D721Med (cell line): ENCODE measurements around the gene NPLOC4.
"Not testable (repeated sequence)": the region's sequence is repeated elsewhere in the genome, so short reads cannot be mapped to it uniquely, and the experiment has no call there.

Experiments
- DNase-seq: peaks from one replicate; pipeline ENCODE4 v3.0.0; 2011; ENCODE audit warnings: low spot score; ENCODE audit not compliant: insufficient read length
- FAIRE-seq: peaks from 2 replicates; lab custom pipeline; 2011; peaks lifted over from hg19 to GRCh38; lab: Jason Lieb, UNC
- CTCF ChIP-seq: IDR thresholded peaks from 2 replicates; pipeline ENCODE4 v1.5.1; 2012; ENCODE audit warnings: mild to moderate bottlenecking, control low read depth; ENCODE audit not compliant: insufficient read depth; ENCODE audit errors: missing control alignments

The NPLOC4 gene

DNA sequence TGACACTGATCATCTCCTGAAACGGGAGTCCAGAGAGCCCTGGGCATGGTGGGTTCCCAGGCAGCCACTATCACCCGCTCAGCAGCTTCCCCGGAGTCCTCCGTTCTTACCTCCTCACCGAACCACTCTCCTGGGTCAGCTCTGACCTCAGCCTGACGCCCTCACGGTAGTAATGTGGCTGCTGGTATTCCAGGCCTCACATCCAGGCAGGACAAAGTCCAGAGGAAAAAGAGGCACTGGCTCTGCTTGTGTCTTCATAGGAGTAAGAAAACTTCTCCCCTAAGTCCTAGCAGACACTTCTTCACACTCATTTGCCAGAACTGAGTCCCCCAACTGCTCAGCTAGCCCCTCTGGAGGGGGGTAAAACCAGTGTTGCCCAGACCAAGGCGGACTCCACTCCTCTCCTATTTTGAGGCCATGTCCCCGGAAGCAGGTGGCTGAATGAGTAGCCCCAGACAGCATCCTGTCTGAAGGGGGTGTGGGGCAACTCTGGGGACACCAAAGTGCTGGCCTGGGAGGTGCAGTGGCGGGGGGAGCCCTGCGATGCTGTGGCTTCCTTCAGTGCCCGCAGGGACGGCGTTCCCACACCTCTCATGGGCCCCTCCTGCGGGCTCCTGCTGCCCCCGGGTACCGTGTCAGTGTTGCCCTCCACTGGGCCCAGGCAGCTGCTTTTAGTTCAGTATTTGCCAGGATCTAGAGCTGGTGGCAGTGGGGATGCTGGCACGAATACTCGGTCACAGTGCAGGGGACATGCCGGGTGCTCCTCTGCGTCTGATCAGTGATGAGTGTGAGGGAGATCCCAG is 103.4 kb downstream of the NPLOC4 start:
- no peak for TF ChIP-seq CTCF
- FAIRE-seq: no peak
- DNase-seq: no peak

DNA sequence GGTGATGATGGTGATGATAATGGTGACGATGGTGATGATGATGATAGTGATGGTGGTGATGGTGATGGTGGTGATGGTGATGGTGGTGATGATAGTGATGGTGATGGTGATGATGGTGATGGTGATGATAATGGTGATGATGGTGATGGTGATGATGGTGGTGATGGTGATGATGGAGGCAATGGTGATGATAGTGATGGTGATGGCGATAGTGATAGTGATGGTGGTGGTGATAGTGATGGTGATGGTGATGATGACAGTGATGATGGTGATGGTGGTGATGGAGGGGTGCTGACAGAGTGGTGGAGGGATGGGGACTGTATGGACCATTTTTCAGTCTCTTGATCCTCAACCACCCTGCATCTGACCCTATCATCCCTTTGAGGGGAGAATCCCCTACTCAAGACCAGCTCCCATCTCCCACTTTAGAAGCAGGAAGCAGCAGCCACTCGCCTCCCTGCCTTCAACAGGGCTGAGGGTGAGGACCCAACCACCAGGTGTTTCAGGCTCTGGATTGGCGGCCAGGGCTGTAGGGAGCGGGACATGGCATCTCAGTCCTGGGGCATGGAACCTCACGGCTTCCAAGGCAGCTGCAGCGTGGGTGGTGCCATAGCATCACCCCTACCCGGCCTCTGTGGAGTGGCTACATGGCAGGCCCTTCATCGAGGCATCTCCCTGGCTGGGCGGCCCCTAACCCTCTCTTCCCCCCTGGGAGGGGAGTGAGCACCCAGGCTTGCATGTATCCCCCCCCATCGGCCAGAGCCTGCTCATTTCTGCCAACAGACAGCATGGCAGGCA is 104.2 kb downstream of the NPLOC4 start:
- no peak for TF ChIP-seq CTCF
- no peak for DNase-seq
- no peak for FAIRE-seq

GRCh38 chr17:81531998-81532404 is 104.9 kb downstream of the NPLOC4 start:
- FAIRE-seq: peak; percentile 88
- DNase-seq: not testable (repeated sequence)

- not testable (repeated sequence) for DNase-seq, FAIRE-seq
Measured at GRCh38 chr17:81531013-81531412, 105.9 kb downstream of the NPLOC4 start.

- FAIRE-seq (no peak), DNase-seq (no peak)
- TF ChIP-seq CTCF: no peak
Measured at GRCh38 chr17:81529437-81529803, 107.5 kb downstream of the NPLOC4 start.

- no peak for FAIRE-seq
- TF ChIP-seq CTCF: no peak
- DNase-seq: no peak
Measured at GRCh38 chr17:81528651-81529436, 108.1 kb downstream of the NPLOC4 start.

DNA sequence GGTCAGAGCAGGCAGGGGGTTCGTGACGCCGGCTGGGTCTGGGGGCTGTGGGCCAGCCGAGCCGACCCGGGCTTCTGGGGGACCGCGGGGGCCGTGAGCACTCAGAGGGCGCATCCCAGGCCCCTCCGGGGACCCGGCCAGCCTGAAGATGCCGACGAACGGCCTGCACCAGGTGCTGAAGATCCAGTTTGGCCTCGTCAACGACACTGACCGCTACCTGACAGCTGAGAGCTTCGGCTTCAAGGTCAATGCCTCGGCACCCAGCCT is 108.6 kb downstream of the NPLOC4 start:
- DNase-seq: no peak
- no peak for TF ChIP-seq CTCF
- FAIRE-seq: no peak
